ENCODE results near the gene E2F4. TPM values are rescaled to one million over a fixed set of nuclear protein-coding genes. Genes with fewer than 3 reads are reported as not detected.

Gene E2F4
- total RNA-seq, 2 donors from 2014 or later: 53.8 to 70.3 TPM

DNA sequence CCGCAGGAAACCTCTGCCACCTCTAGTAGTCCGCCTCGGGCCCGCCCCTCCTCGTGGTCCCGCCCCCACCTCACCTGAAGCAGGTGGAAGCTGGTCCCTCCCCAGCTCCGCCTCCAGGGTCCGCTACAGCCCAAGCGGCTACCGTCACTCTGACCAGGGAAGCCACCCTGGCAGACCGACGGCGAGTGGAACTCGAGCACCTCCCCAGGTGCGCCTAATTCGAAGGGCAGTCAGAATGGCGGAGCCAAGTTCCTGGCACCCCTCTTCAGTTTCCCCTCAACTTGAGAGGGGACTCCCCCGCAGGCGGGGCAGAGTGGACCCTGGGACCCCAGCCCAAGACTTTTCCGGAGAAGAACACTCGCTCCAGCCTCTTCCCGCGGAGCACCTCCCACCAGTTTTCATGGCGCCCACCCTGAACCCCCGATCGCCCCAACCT, 54.8 kb downstream of the E2F4 start:
- peaks cover 0 to 68% of the 10 kb centered on the region in 2 donors for H3K4me1 ChIP-seq
- H3K27me3 ChIP-seq: no peaks in the 10 kb centered on the region
- no peak for DNase-seq (ENCODE audit: low spot score)
- H3K27ac ChIP-seq: peak overlapping the region; percentile 94 to 95
- no peaks in the 10 kb centered on the region for H3K36me3 ChIP-seq
- H3K4me3 ChIP-seq: peak overlapping the region; percentile 83 to 94
- TF ChIP-seq, protein P1, sequence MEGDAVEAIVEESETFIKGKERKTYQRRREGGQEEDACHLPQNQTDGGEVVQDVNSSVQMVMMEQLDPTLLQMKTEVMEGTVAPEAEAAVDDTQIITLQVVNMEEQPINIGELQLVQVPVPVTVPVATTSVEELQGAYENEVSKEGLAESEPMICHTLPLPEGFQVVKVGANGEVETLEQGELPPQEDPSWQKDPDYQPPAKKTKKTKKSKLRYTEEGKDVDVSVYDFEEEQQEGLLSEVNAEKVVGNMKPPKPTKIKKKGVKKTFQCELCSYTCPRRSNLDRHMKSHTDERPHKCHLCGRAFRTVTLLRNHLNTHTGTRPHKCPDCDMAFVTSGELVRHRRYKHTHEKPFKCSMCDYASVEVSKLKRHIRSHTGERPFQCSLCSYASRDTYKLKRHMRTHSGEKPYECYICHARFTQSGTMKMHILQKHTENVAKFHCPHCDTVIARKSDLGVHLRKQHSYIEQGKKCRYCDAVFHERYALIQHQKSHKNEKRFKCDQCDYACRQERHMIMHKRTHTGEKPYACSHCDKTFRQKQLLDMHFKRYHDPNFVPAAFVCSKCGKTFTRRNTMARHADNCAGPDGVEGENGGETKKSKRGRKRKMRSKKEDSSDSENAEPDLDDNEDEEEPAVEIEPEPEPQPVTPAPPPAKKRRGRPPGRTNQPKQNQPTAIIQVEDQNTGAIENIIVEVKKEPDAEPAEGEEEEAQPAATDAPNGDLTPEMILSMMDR (IDR thresholded peaks at IDR 0.05): no peak
- H3K9me3 ChIP-seq: no peaks in the 10 kb centered on the region

DNA sequence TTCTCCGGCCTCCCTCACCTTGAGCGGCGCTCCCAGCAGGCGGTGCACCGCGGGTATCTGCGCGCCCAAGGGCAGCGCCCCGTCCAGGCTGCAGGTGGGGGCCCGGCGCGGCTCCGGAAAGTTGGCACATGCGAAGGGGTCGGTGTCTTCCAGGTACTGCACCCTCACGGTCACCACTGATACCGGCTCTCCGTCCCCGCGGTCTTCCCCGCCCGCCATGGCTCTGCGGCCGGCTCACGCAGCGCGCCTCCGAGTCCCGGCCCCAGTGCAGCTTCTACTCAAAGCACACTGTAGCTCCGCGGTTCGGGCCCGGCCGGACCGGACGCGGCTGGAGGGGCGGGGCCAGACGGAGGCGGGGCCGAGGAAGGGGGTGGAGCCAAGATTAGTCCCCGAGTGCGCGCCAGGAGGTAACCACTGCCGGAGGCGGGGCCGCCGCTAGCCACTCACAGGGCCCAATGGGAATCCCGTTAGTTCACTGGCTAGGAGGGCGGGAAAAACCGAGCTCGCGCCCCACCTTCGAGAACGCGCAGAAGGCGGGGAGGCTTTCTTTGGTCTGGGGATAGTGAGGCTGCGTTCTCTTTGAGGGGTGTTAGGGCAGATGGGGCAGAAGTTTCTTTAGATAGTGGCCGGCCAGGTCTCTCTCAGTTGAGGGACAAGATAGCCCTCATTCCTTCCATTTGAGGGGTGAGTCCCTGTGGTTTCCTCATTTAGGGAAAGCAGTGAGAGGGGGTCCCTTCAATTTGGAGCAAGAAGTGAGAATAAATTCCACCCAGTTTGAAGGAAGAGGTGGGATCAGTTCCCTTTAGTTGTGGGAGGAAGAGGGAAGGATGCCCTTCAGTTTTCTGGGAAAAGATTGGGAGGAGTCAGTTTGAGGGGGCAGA, 55.5 kb downstream of the E2F4 start, which contains the start of gene FHOD1:
Gene FHOD1, minus strand, starts transcription at position 290 of the 881 bp plus-strand sequence. Its CDS starts 71 bp downstream, at position 219.
- DNase-seq (ENCODE audit: low spot score): peak; percentile 98
- H3K4me1 ChIP-seq: peaks cover 0 to 62% of the 10 kb centered on the region in 2 donors
- no peaks in the 10 kb centered on the region for H3K36me3 ChIP-seq
- H3K27me3 ChIP-seq: no peaks in the 10 kb centered on the region
- no peaks in the 10 kb centered on the region for H3K9me3 ChIP-seq
- peak within 1 kb of the TSS; percentile 94 to 95 for H3K27ac ChIP-seq
- H3K4me3 ChIP-seq: peak within 1 kb of the TSS; percentile 83 to 94
- TF ChIP-seq, protein P1 (IDR thresholded peaks at IDR 0.05): no peak

DNA sequence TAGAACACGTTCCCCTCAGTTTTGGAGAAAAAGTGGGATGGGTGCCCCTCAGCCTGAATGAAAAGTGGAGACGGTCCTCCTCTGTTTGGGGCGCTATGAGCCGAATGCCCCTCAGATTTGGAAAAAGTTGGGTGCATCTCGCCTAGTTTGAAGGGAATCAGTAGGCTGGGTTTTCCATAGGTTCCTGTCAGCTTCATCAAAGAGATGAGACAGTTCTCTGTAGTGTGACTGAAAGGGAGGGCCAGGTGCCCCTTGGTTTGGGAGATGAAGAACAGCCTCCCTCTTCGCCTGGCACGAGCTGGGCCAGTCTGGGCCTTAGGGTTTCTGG, 56.1 kb downstream of the E2F4 start:
- Histone ChIP-seq H3K9me3 (no peaks in the 10 kb centered on the region), H3K27ac (peak overlapping the region; percentile 94 to 95), H3K4me1 (peaks cover 0 to 56% of the 10 kb centered on the region in 2 donors), H3K4me3 (peak overlapping the region; percentile 45 to 94), H3K36me3 (no peaks in the 10 kb centered on the region), H3K27me3 (no peaks in the 10 kb centered on the region)
- TF ChIP-seq, protein P1 (IDR thresholded peaks at IDR 0.05): no peak
- DNase-seq (ENCODE audit: low spot score): no peak

MicroRNA genes within 50 kb of the gene (microRNA counts, 767-probe panel; counts per million panel counts)
- microRNA hsa-miR-328: 0 to 1,333 counts per million in 2 donors

Small RNAs within 50 kb of the gene (microRNA-seq; reads per million reads assigned to microRNA genes)
- gene MIR328 (ENCODE audit: borderline number of aligned reads in 2 of 2, borderline replicate concordance in 1 of 2): 145 to 172 reads per million in 2 donors

Other genes starting within 250 kb of the E2F4 start
- gene CES3, start 230.9 kb upstream of the E2F4 start, total RNA-seq: under 1 TPM; 0.16 to 0.89 TPM
- gene CES4A, start 203.6 kb upstream of the E2F4 start, total RNA-seq: 10 to 100 TPM in 1 of 2 donors, 1 to 10 TPM in 1; 7.8 to 20.6 TPM
- 10 to 100 TPM; 25.7 to 49.3 TPM for gene CBFB, start 163.0 kb upstream of the E2F4 start, total RNA-seq
- gene PHAF1, start 82.2 kb upstream of the E2F4 start, total RNA-seq: 10 to 100 TPM; 10.3 TPM
- 10 to 100 TPM; 12.2 to 31.6 TPM for gene B3GNT9, start 41.2 kb upstream of the E2F4 start, total RNA-seq
- 10 to 100 TPM; 12.8 to 16.1 TPM for gene TRADD, start 32.2 kb upstream of the E2F4 start, total RNA-seq
- 10 to 100 TPM in 1 of 2 donors, 1 to 10 TPM in 1; 9.5 to 11.6 TPM for gene FBXL8, start 32.2 kb upstream of the E2F4 start, total RNA-seq
- 100 to 1,000 TPM in 1 of 2 donors, 10 to 100 TPM in 1; 15.3 to 157 TPM for gene HSF4, start 27.4 kb upstream of the E2F4 start, total RNA-seq
- 100 to 1,000 TPM in 1 of 2 donors, 10 to 100 TPM in 1; 87.5 to 103 TPM for gene NOL3, start 21.6 kb upstream of the E2F4 start, total RNA-seq
- 1 to 10 TPM; 4.2 to 7.8 TPM for gene MATCAP1, start 8.2 kb upstream of the E2F4 start, total RNA-seq
- gene EXOC3L1, start 2.0 kb upstream of the E2F4 start, total RNA-seq: 1 to 10 TPM; 2.2 to 2.5 TPM
- 1 to 10 TPM in 1 of 2 donors, under 1 TPM in 1; 0.37 to 2.2 TPM for gene ELMO3, start 7.0 kb downstream of the E2F4 start, total RNA-seq
- gene TMEM208, start 35.0 kb downstream of the E2F4 start, total RNA-seq: 10 to 100 TPM; 16.9 to 27.8 TPM
- gene FHOD1, start 55.3 kb downstream of the E2F4 start, total RNA-seq: 10 to 100 TPM in 1 of 2 donors, 1 to 10 TPM in 1; 5.3 to 11.6 TPM
- 1 to 10 TPM; 1.5 to 2.4 TPM for gene SLC9A5, start 56.8 kb downstream of the E2F4 start, total RNA-seq
- 1 to 10 TPM; 1.1 to 3.9 TPM for gene PLEKHG4, start 87.4 kb downstream of the E2F4 start, total RNA-seq
- under 1 TPM in 1 of 2 donors, not detected in 1; 0.08 TPM for gene KCTD19, start 134.6 kb downstream of the E2F4 start, total RNA-seq
- gene LRRC36, start 134.7 kb downstream of the E2F4 start, total RNA-seq: under 1 TPM; 0.33 to 0.43 TPM
- gene TPPP3, start 201.3 kb downstream of the E2F4 start, total RNA-seq: 10 to 100 TPM; 24.1 to 56.4 TPM
- gene ZDHHC1, start 224.3 kb downstream of the E2F4 start, total RNA-seq: 10 to 100 TPM in 1 of 2 donors, 1 to 10 TPM in 1; 8.9 to 11.8 TPM
- gene HSD11B2, start 239.0 kb downstream of the E2F4 start, total RNA-seq: not detected